GM12878 (cell line): ENCODE data around the gene ITGB2. TPM values are rescaled to one million over a fixed set of nuclear protein-coding genes. Genes with fewer than 3 reads are reported as not detected.

Source experiments
- ATAC-seq: fragments of 200-7000 bp; cut with Tn5 transposase; 3 replicates; pipeline ENCODE4 v1.9.1; 2020; ENCODE audit warnings: mild to moderate bottlenecking, moderate library complexity
- BruUV-seq: library from RNA; stranded (reverse); fragments of 400-500 nt; replicated peaks from 2 replicates; lab custom pipeline; 2021; lab: Mats Ljungman, UMichigan
- CTCF ChIA-PET: fragments of 300-600 bp; sonication (Branson Sonifier 250); formaldehyde crosslinking; extraction: SDS; loops from one replicate; lab custom pipeline; 2021; ENCODE audit warnings: inconsistent platforms; lab: Yijun Ruan, JAX
- POLR2A ChIA-PET: fragments of 350-600 bp; formaldehyde crosslinking; extraction: SDS; loops from one replicate; lab custom pipeline; 2021; ENCODE audit warnings: inconsistent platforms; lab: Charles Lee
- RAD21 ChIA-PET: fragments of 300-600 bp; sonication (Branson Sonifier 250); formaldehyde crosslinking; loops from one replicate; lab custom pipeline; 2023; ENCODE audit warnings: antibody characterized with exemption; ENCODE audit not compliant: unreplicated experiment; lab: Charles Lee
- SMC1A ChIA-PET: fragments of 300-600 bp; sonication (Branson Sonifier 250); formaldehyde crosslinking; loops from one replicate; lab custom pipeline; 2023; ENCODE audit not compliant: unreplicated experiment, uncharacterized antibody; lab: Charles Lee
- DNase-seq: peaks from one replicate; pipeline ENCODE4 v3.0.0-alpha.2; 2011; ENCODE audit warnings: low read depth, low spot score
- FAIRE-seq: peaks from 3 replicates; lab custom pipeline; 2011; peaks lifted over from hg19 to GRCh38; lab: Jason Lieb, UNC
- H2AFZ ChIP-seq: 2 replicates; pipeline ENCODE4 v1.6.0; 2011; ENCODE audit warnings: low read depth, low read length, control low read depth; ENCODE audit not compliant: control insufficient read depth
- H3K27ac ChIP-seq: 2 replicates; pipeline ENCODE4 v1.5.1; 2011; ENCODE audit warnings: control low read depth; ENCODE audit not compliant: control insufficient read depth, insufficient read depth
- H3K27me3 ChIP-seq, 2 experiments: replicated peaks in 1 of 2; 2 replicates each; pipeline versions ENCODE4 v1.6.0 to v1.6.1; 2011; ENCODE audit warnings: low read length in 1 of 2; ENCODE audit not compliant: control insufficient read depth in 2 of 2, insufficient read depth in 2 of 2
- H3K36me3 ChIP-seq, 2 experiments: 2 replicates each; pipeline ENCODE4 v1.5.1; 2011; ENCODE audit warnings: low read length in 1 of 2; ENCODE audit not compliant: control insufficient read depth in 2 of 2, insufficient read depth in 2 of 2
- H3K4me1 ChIP-seq: 2 replicates; pipeline ENCODE4 v1.6.1; 2011; ENCODE audit warnings: mild to moderate bottlenecking, low read length, moderate library complexity, mixed read lengths; ENCODE audit not compliant: control insufficient read depth, insufficient read depth
- H3K4me2 ChIP-seq: 2 replicates; pipeline ENCODE4 v1.6.0; 2011; ENCODE audit warnings: control low read depth; ENCODE audit not compliant: control insufficient read depth, insufficient read depth
- H3K4me3 ChIP-seq: fragments of 200-600 bp; sonication (generic); 2 replicates; pipeline ENCODE4 v1.5.1; 2016
- H3K79me2 ChIP-seq: 2 replicates; pipeline ENCODE4 v1.6.0; 2011; ENCODE audit warnings: low read length; ENCODE audit not compliant: control insufficient read depth, insufficient read depth
- H3K9ac ChIP-seq: 2 replicates; pipeline ENCODE4 v1.8.0; 2011; ENCODE audit warnings: low read length, control low read depth, mixed read lengths; ENCODE audit not compliant: control insufficient read depth, insufficient read depth
- H3K9me3 ChIP-seq: replicated peaks from 3 replicates; pipeline ENCODE4 v1.5.1; 2011; ENCODE audit warnings: mild to moderate bottlenecking, low read length; ENCODE audit not compliant: control insufficient read depth, insufficient read depth
- H4K20me1 ChIP-seq: 2 replicates; pipeline ENCODE4 v1.6.0; 2011; ENCODE audit not compliant: control insufficient read depth, insufficient read depth
- EP300 ChIP-seq, 2 experiments: fragments of 150-350 bp in 1 of 2; IDR thresholded peaks; 2 replicates each; pipeline ENCODE4 v1.6.1; 2011 to 2012; ENCODE audit warnings: low read depth in 2 of 2, low read length in 2 of 2, borderline replicate concordance in 1 of 2, improper control_type of control experiment in 1 of 2, inconsistent platforms in 1 of 2; ENCODE audit not compliant: control insufficient read depth in 1 of 2
- FOS ChIP-seq: IDR thresholded peaks from 3 replicates; pipeline ENCODE4 v1.6.1; 2011; ENCODE audit warnings: borderline replicate concordance; ENCODE audit not compliant: insufficient read length; ENCODE audit errors: extremely low read depth
- FOXK2 ChIP-seq: fragments of 450-650 bp; IDR thresholded peaks from 2 replicates; pipeline ENCODE4 v1.6.1; 2017; ENCODE audit warnings: mild to moderate bottlenecking, moderate library complexity
- IKZF2 ChIP-seq, 2 experiments: fragments of 450-650 bp; IDR thresholded peaks; 2 replicates each; pipeline ENCODE4 v1.6.1; 2017; ENCODE audit warnings: mild to moderate bottlenecking in 2 of 2, moderate library complexity in 2 of 2
- MEF2A ChIP-seq: IDR thresholded peaks from 2 replicates; pipeline ENCODE4 v1.6.1; 2011; ENCODE audit warnings: low read depth, mild to moderate bottlenecking, low read length, moderate library complexity; ENCODE audit not compliant: insufficient read depth
- MTA3 ChIP-seq: IDR thresholded peaks from 2 replicates; pipeline ENCODE4 v1.6.1; 2012; ENCODE audit warnings: low read length, inconsistent platforms, borderline replicate concordance
- NBN ChIP-seq: fragments of 450-650 bp; IDR thresholded peaks from 2 replicates; pipeline ENCODE4 v1.6.1; 2016
- RCOR1 ChIP-seq: conservative IDR thresholded peaks from 2 replicates; pipeline ENCODE4 v1.6.1; 2012; ENCODE audit warnings: low read depth, low read length, improper control_type of control experiment
- SMC3 ChIP-seq: IDR thresholded peaks from 2 replicates; pipeline ENCODE4 v1.6.1; 2011; ENCODE audit warnings: low read length, improper control_type of control experiment, borderline replicate concordance
- STAT3 ChIP-seq: IDR thresholded peaks from 2 replicates; pipeline ENCODE4 v1.6.1; 2011; ENCODE audit warnings: low read depth, low read length, improper control_type of control experiment
- ZNF207 ChIP-seq: fragments of 450-650 bp; IDR thresholded peaks from 2 replicates; pipeline ENCODE4 v1.6.1; 2014; ENCODE audit warnings: antibody characterized with exemption, mild to moderate bottlenecking, borderline replicate concordance
- WGBS: methylation state at CpG from one replicate; pipeline ENCODE4 v1.1.6; 2016; ENCODE audit warnings: low lambda C conversion rate; ENCODE audit not compliant: insufficient replicate concordance, insufficient coverage; ENCODE audit errors: missing lambda C conversion rate; 5-methylcytosine and 5-hydroxymethylcytosine counted together
- in situ Hi-C: fragments of 300-500 bp; cut with MboI; formaldehyde crosslinking; loops from 9 replicates; pipeline ENCODE4 v1.14.3; 2018; ENCODE audit warnings: mixed read lengths
- intact Hi-C: fragments of 100-400 bp; cut with micrococcal nuclease; formaldehyde crosslinking; loops from one replicate; pipeline ENCODE4 v1.14.2; 2022; ENCODE audit not compliant: unreplicated experiment
- polyA plus RNA-seq, 11 experiments: library from polyadenylated mRNA; depleted of rRNA in 4 of 11; unstranded in 6 of 11; stranded (reverse) in 5 of 11; fragments of >200 nt; fragmentation: Nextera tagmentation in 4 of 11; fragmentation: Illumina TruSeq in 1 of 11; extraction: Ambion mirVana in 4 of 11; extraction: Trizol in 1 of 11; gene quantifications; 1 replicate in 1 of 11; 2 replicates in 10 of 11; pipeline versions ENCODE4 v1.2.1 to v1.2.3, GENCODE V29; 2011 to 2016; ENCODE audit warnings: inconsistent platforms in 2 of 11, missing spikeins in 2 of 11, low read depth in 1 of 11
- total RNA-seq, 4 experiments: library from RNA; depleted of rRNA in 3 of 4; stranded (reverse); fragments of >200 nt in 3 of 4; fragmentation: Illumina TruSeq in 1 of 4; extraction: Trizol in 1 of 4; gene quantifications; 2 replicates each; pipeline versions ENCODE4 v1.2.1 to v1.2.3, GENCODE V29; 2013 to 2021

The ITGB2 gene
- total and polyA plus RNA-seq, 10 of the 15 experiments (the other 5 are each of a cell fraction or from before 2014, with no cell fraction given) = 8.0 to 172 (median 58.9) TPM

- no peak overlapping the region for H3K4me2 ChIP-seq
Observed at GRCh38 chr21:44857127-44857892, 63.4 kb downstream of the ITGB2 start.

GRCh38 chr21:44856131-44856530 lies 64.6 kb downstream of the ITGB2 start:
- intact Hi-C loops = no loop called here
- H3K4me2 ChIP-seq = no peak overlapping the region
- no peaks in the 10 kb centered on the region for H3K79me2 ChIP-seq
- no peaks in the 10 kb centered on the region; the same call in 1 of the 2 replicates for H4K20me1 ChIP-seq
- in situ Hi-C loops = no loop called here
- BruUV-seq = no TSS peak
- no peak overlapping the region for H3K9ac ChIP-seq
- H3K27me3 ChIP-seq = no peaks in the 10 kb centered on the region
- H2AFZ ChIP-seq = no peak overlapping the region
- no peaks in the 10 kb centered on the region for H3K4me1 ChIP-seq
- RAD21 ChIA-PET = no interaction called here
- SMC1A ChIA-PET = no interaction called here
- H3K27ac ChIP-seq = no peak overlapping the region
- POLR2A ChIA-PET = interaction anchor here (0.6 kb wide), 1 partner anchor 36 kb away, joined by 3 read pairs; no protein-coding TSS in a partner anchor
- H3K9me3 ChIP-seq = no peaks in the 10 kb centered on the region
- no peak for FAIRE-seq
- H3K4me3 ChIP-seq = no peak overlapping the region
- WGBS = 100% methylated on average over 15 of the region's 17 CpGs
- CTCF ChIA-PET = interaction anchor here (1.4 to 1.8 kb wide), 2 partner anchors 10 to 63 kb away, joined by 3 to 5 read pairs; no protein-coding TSS in a partner anchor
- no peak for ATAC-seq
- DNase-seq = no peak
- H3K36me3 ChIP-seq = peaks cover 13 to 34% of the 10 kb centered on the region in 2 experiments; a peak in 3 of 4 replicates
- TF ChIP-seq ZNF207 = no peak
- TF ChIP-seq RCOR1 = no peak
- TF ChIP-seq NBN = no peak
- TF ChIP-seq STAT3 = no peak
- no peak for TF ChIP-seq MTA3
- TF ChIP-seq FOXK2 = no peak
- TF ChIP-seq MEF2A = no peak

More at GRCh38 chr21:44857127-44857892, 63.4 kb downstream of the ITGB2 start:
- Histone ChIP-seq H3K79me2 (peaks cover 2% of the 10 kb centered on the region; the same call in 1 of the 2 replicates), H3K36me3 (peaks cover 15 to 41% of the 10 kb centered on the region in 2 experiments; a peak in 3 of 4 replicates), H3K9ac (no peak overlapping the region), H3K27me3 (no peaks in the 10 kb centered on the region), H3K9me3 (no peaks in the 10 kb centered on the region), H3K4me1 (no peaks in the 10 kb centered on the region), H3K4me3 (no peak overlapping the region), H3K27ac (no peak overlapping the region), H4K20me1 (no peaks in the 10 kb centered on the region; the same call in 1 of the 2 replicates), H2AFZ (no peak overlapping the region)
- in situ Hi-C loops (no loop called here), intact Hi-C loops (no loop called here)
- TF ChIP-seq EP300 (IDR thresholded peaks at IDR 0.05; ENCODE audit: borderline replicate concordance in 1 of 2, control insufficient read depth in 1 of 2, low read depth in 2 of 2, low read length in 2 of 2) = no peak
- no peak for TF ChIP-seq SMC3
- no peak for TF ChIP-seq IKZF2 (IDR thresholded peaks at IDR 0.05)
- no peak for TF ChIP-seq FOS
- ATAC-seq (no peak), DNase-seq (no peak), FAIRE-seq (no peak)
- ChIA-PET SMC1A (no interaction called here), RAD21 (no interaction called here), POLR2A (no interaction called here), CTCF (interaction anchor here (0.8 to 1.8 kb wide), 4 partner anchors 11 to 64 kb away, joined by 3 to 5 read pairs (median 3); no protein-coding TSS in a partner anchor)
- 91% methylated on average over 16 of the region's 16 CpGs for WGBS
- no TSS peak for BruUV-seq
